ENCODE results near the gene DCHS1.
A peak's percentile ranks its signal among the peaks of the same experiment; 100 is the strongest.

Gene DCHS1

GRCh38 chr11:6611963-6612212 lies 43.7 kb downstream of the DCHS1 start:
- Mint-ChIP-seq H3K36me3 (peaks cover 41 to 44% of the 10 kb centered on the region in 2 donors), H3K27me3 (no peaks in the 10 kb centered on the region), H3K27ac (peak overlapping the region; percentile 94), H3K9me3 (no peaks in the 10 kb centered on the region), H3K4me1 (peaks cover 42 to 49% of the 10 kb centered on the region in 2 donors), H3K4me3 (peak overlapping the region in 1 of 2 donors; percentile 93)
- no peak for ATAC-seq (replicated peaks)
- no peak for DNase-seq

GRCh38 chr11:6611092-6611962 lies 44.3 kb downstream of the DCHS1 start:
- H3K36me3 Mint-ChIP-seq: peaks cover 43% of the 10 kb centered on the region in 2 donors
- peaks cover 40 to 43% of the 10 kb centered on the region in 2 donors for H3K4me1 Mint-ChIP-seq
- peak overlapping the region in 1 of 2 donors; percentile 93 for H3K4me3 Mint-ChIP-seq
- DNase-seq: no peak
- H3K27me3 Mint-ChIP-seq: no peaks in the 10 kb centered on the region
- H3K27ac Mint-ChIP-seq: peak overlapping the region; percentile 94
- ATAC-seq (replicated peaks): peak; percentile 15 to 22
- H3K9me3 Mint-ChIP-seq: no peaks in the 10 kb centered on the region

GRCh38 chr11:6610591-6610990 lies 45.0 kb downstream of the DCHS1 start:
- peak overlapping the region in 1 of 2 donors; percentile 93 for H3K4me3 Mint-ChIP-seq
- ATAC-seq (replicated peaks) (no peak), DNase-seq (no peak)
- H3K27me3 Mint-ChIP-seq: no peaks in the 10 kb centered on the region
- H3K9me3 Mint-ChIP-seq: no peaks in the 10 kb centered on the region
- H3K4me1 Mint-ChIP-seq: peaks cover 36 to 38% of the 10 kb centered on the region in 2 donors
- H3K36me3 Mint-ChIP-seq: peaks cover 39 to 49% of the 10 kb centered on the region in 2 donors
- peak overlapping the region; percentile 94 for H3K27ac Mint-ChIP-seq

- H3K4me1 Mint-ChIP-seq: peaks cover 32 to 34% of the 10 kb centered on the region in 2 donors
- ATAC-seq (replicated peaks) (no peak), DNase-seq (no peak)
- peak overlapping the region; percentile 43 for H3K27ac Mint-ChIP-seq
- no peak overlapping the region for H3K4me3 Mint-ChIP-seq
- H3K36me3 Mint-ChIP-seq: peaks cover 34 to 49% of the 10 kb centered on the region in 2 donors
- no peaks in the 10 kb centered on the region for H3K9me3 Mint-ChIP-seq
- H3K27me3 Mint-ChIP-seq: no peaks in the 10 kb centered on the region
Measured at GRCh38 chr11:6609502-6610015, 46.0 kb downstream of the DCHS1 start.

GRCh38 chr11:6608726-6609501 lies 46.7 kb downstream of the DCHS1 start:
- Mint-ChIP-seq H3K4me3 (no peak overlapping the region), H3K36me3 (peaks cover 34 to 49% of the 10 kb centered on the region in 2 donors), H3K27me3 (no peaks in the 10 kb centered on the region), H3K4me1 (peaks cover 32 to 34% of the 10 kb centered on the region in 2 donors), H3K27ac (peak overlapping the region; percentile 43), H3K9me3 (no peaks in the 10 kb centered on the region)
- DNase-seq (no peak), ATAC-seq (replicated peaks) (no peak)

GRCh38 chr11:6608011-6608410 lies 47.6 kb downstream of the DCHS1 start:
- Mint-ChIP-seq H3K4me3 (no peak overlapping the region), H3K36me3 (peaks cover 34 to 49% of the 10 kb centered on the region in 2 donors), H3K9me3 (no peaks in the 10 kb centered on the region), H3K4me1 (peaks cover 32 to 34% of the 10 kb centered on the region in 2 donors), H3K27me3 (no peaks in the 10 kb centered on the region), H3K27ac (peak overlapping the region; percentile 65)
- no peak for DNase-seq
- no peak for ATAC-seq (replicated peaks)

- Mint-ChIP-seq H3K27ac (peak overlapping the region; percentile 65), H3K4me3 (peak overlapping the region; percentile 43 to 60), H3K27me3 (no peaks in the 10 kb centered on the region), H3K36me3 (peaks cover 34 to 49% of the 10 kb centered on the region in 2 donors), H3K9me3 (no peaks in the 10 kb centered on the region), H3K4me1 (peaks cover 32 to 37% of the 10 kb centered on the region in 2 donors)
- ATAC-seq (replicated peaks) (peak; percentile 25 to 28), DNase-seq (no peak)
Measured at GRCh38 chr11:6607190-6607795, 48.3 kb downstream of the DCHS1 start.

GRCh38 chr11:6606471-6607189 lies 49.0 kb downstream of the DCHS1 start:
- H3K9me3 Mint-ChIP-seq: no peaks in the 10 kb centered on the region
- peaks cover 32 to 40% of the 10 kb centered on the region in 2 donors for H3K4me1 Mint-ChIP-seq
- ATAC-seq (replicated peaks) (peak; percentile 61 to 62), DNase-seq (peak; percentile 63)
- no peaks in the 10 kb centered on the region for H3K27me3 Mint-ChIP-seq
- no peak overlapping the region for H3K27ac Mint-ChIP-seq
- peaks cover 35 to 53% of the 10 kb centered on the region in 2 donors for H3K36me3 Mint-ChIP-seq
- H3K4me3 Mint-ChIP-seq: no peak overlapping the region

- peaks cover 15 to 29% of the 10 kb centered on the region in 2 donors for H3K4me1 Mint-ChIP-seq
- no peaks in the 10 kb centered on the region for H3K27me3 Mint-ChIP-seq
- DNase-seq (no peak), ATAC-seq (replicated peaks) (no peak)
- H3K27ac Mint-ChIP-seq: no peak overlapping the region
- no peaks in the 10 kb centered on the region for H3K9me3 Mint-ChIP-seq
- no peak overlapping the region for H3K4me3 Mint-ChIP-seq
- H3K36me3 Mint-ChIP-seq: peaks cover 24 to 40% of the 10 kb centered on the region in 2 donors
Measured at GRCh38 chr11:6604790-6605189, 50.8 kb downstream of the DCHS1 start.

- Mint-ChIP-seq H3K4me1 (peaks cover 10 to 29% of the 10 kb centered on the region in 2 donors), H3K36me3 (peaks cover 19 to 38% of the 10 kb centered on the region in 2 donors), H3K27ac (no peak overlapping the region), H3K4me3 (no peak overlapping the region), H3K27me3 (no peaks in the 10 kb centered on the region), H3K9me3 (no peaks in the 10 kb centered on the region)
- DNase-seq (peak; percentile 19), ATAC-seq (replicated peaks) (peak; percentile 46 to 48)
Measured at GRCh38 chr11:6604081-6604626, 51.5 kb downstream of the DCHS1 start.

- no peaks in the 10 kb centered on the region for H3K27me3 Mint-ChIP-seq
- peaks cover 18 to 38% of the 10 kb centered on the region in 2 donors for H3K36me3 Mint-ChIP-seq
- H3K27ac Mint-ChIP-seq: no peak within 1 kb of the TSS
- H3K9me3 Mint-ChIP-seq: no peaks in the 10 kb centered on the region
- no peak within 1 kb of the TSS for H3K4me3 Mint-ChIP-seq
- DNase-seq (peak; percentile 82), ATAC-seq (replicated peaks) (peak; percentile 79 to 85)
- peaks cover 10 to 33% of the 10 kb centered on the region in 2 donors for H3K4me1 Mint-ChIP-seq
Measured at GRCh38 chr11:6603287-6604080, 52.1 kb downstream of the DCHS1 start, which contains the start of the genes ILK and RRP8. Gene ILK (plus strand): TSS chr11:6603774. CDS start chr11:6604272, 498 bp downstream. Gene RRP8 (minus strand): TSS chr11:6603616. CDS start chr11:6603502, 114 bp downstream.

- ATAC-seq (replicated peaks): no peak
- no peaks in the 10 kb centered on the region for H3K9me3 Mint-ChIP-seq
- no peak for DNase-seq
- peaks cover 9 to 30% of the 10 kb centered on the region in 2 donors for H3K4me1 Mint-ChIP-seq
- H3K4me3 Mint-ChIP-seq: no peak overlapping the region
- H3K27ac Mint-ChIP-seq: peak overlapping the region; percentile 44
- H3K27me3 Mint-ChIP-seq: no peaks in the 10 kb centered on the region
- H3K36me3 Mint-ChIP-seq: peaks cover 22 to 37% of the 10 kb centered on the region in 2 donors
Measured at GRCh38 chr11:6602096-6602940, 53.3 kb downstream of the DCHS1 start.

All from stimulated activated naive B cell treated with anti-CD40 and anti-IgM and Interleukin-4, amounts not matched to agents 10 μg/mL and 1 μg/mL and 100 μg/mL, for 72 hours (primary cell).